ENCODE measurements around the gene ETV5. TPM values are rescaled to one million over a fixed set of nuclear protein-coding genes. Genes with fewer than 3 reads are reported as not detected.

The ETV5 gene
- polyA plus RNA-seq, 3 donors, result 0.07 to 1.2 (median 0.88) TPM

DNA sequence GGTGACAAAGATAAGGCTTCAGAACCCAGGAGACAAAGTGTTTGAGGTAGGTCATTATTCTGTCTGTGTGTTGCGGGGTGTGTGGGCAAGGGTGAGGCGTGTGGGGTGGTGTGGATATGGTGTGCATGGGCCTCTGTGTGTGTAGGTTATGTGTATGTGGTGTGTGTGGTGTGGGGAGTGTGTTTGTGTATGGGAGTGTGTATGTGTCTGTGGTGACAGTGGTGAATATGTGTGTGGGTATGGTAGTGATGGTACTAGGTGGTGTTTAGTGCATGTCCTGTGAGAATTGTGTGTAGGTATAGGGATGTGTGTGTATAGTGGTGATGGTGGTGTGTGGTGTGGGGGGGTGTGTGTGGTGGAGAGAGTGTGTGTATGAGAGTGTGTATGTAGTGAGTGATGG is 16.2 kb upstream of the ETV5 start:
- intact Hi-C loops (cut with micrococcal nuclease), result no loop called here
- Histone ChIP-seq H4K20me1 (ENCODE audit: insufficient read depth, low read length) (no peaks in the 10 kb centered on the region), H3K36me3 (replicated peaks in 1 of 2; ENCODE audit: control insufficient read depth in 1 of 2, insufficient read depth in 2 of 2, low read length in 2 of 2) (no peaks in the 10 kb centered on the region), H3K27ac (ENCODE audit: low read depth in 1 of 2, low read length in 2 of 2) (no peak overlapping the region), H3K9ac (ENCODE audit: insufficient read depth, low read length, poor library complexity, severe bottlenecking) (no peak overlapping the region), H3K27me3 (ENCODE audit: control insufficient read depth in 2 of 2, insufficient read depth in 2 of 2, low read length in 2 of 2) (no peaks in the 10 kb centered on the region), H3K4me1 (ENCODE audit: control insufficient read depth in 1 of 2, insufficient read depth in 2 of 2, low read length in 2 of 2) (no peaks in the 10 kb centered on the region), H3K9me3 (replicated peaks in 1 of 2; ENCODE audit: control insufficient read depth in 1 of 2, insufficient read depth in 1 of 2, low read length in 2 of 2) (no peaks in the 10 kb centered on the region), H3K79me2 (ENCODE audit: insufficient read depth, low read length) (no peaks in the 10 kb centered on the region), H3K4me3 (replicated peaks in 1 of 3; ENCODE audit: low read depth in 2 of 3, low read length in 3 of 3) (no peak overlapping the region), H2AFZ (ENCODE audit: insufficient read depth, low read depth, low read length, poor library complexity, severe bottlenecking) (no peak overlapping the region), H3K4me2 (replicated peaks; ENCODE audit: extremely low read depth, low read length, poor library complexity, severe bottlenecking) (no peak overlapping the region)
- H3K27ac Mint-ChIP-seq, result no peak overlapping the region
- H3K9me3 Mint-ChIP-seq, result peaks cover 0 to 1% (median 0%) of the 10 kb centered on the region in 7 donors
- H3K36me3 Mint-ChIP-seq, result peaks cover 0 to 7% of the 10 kb centered on the region in 2 donors
- no peak for TF ChIP-seq CTCF (IDR thresholded peaks at IDR 0.05)
- no peaks in the 10 kb centered on the region for H3K4me1 Mint-ChIP-seq
- WGBS (ENCODE audit: insufficient coverage), result 98% methylated on average over 2 of the region's 2 CpGs
- no peaks in the 10 kb centered on the region for H3K27me3 Mint-ChIP-seq (ENCODE audit: low read depth in 3 of 3)
- no peak for DNase-seq
- H3K4me3 Mint-ChIP-seq, result no peak overlapping the region

GRCh38 chr3:186124592-186124991 is 15.7 kb upstream of the ETV5 start:
- intact Hi-C loops (cut with micrococcal nuclease), result no loop called here
- H3K4me1 ChIP-seq (ENCODE audit: control insufficient read depth in 1 of 2, insufficient read depth in 2 of 2, low read length in 2 of 2), result no peaks in the 10 kb centered on the region
- H3K27ac Mint-ChIP-seq, result no peak overlapping the region
- H3K4me2 ChIP-seq (replicated peaks; ENCODE audit: extremely low read depth, low read length, poor library complexity, severe bottlenecking), result no peak overlapping the region
- H3K4me3 Mint-ChIP-seq, result no peak overlapping the region
- H3K9me3 Mint-ChIP-seq, result peaks cover 0 to 1% (median 0%) of the 10 kb centered on the region in 7 donors
- no peak for DNase-seq
- no peaks in the 10 kb centered on the region for H3K9me3 ChIP-seq (replicated peaks in 1 of 2; ENCODE audit: control insufficient read depth in 1 of 2, insufficient read depth in 1 of 2, low read length in 2 of 2)
- H3K79me2 ChIP-seq (ENCODE audit: insufficient read depth, low read length), result no peaks in the 10 kb centered on the region
- no peaks in the 10 kb centered on the region for H4K20me1 ChIP-seq (ENCODE audit: insufficient read depth, low read length)
- TF ChIP-seq CTCF (IDR thresholded peaks at IDR 0.05), result no peak
- H3K4me3 ChIP-seq (replicated peaks in 1 of 3; ENCODE audit: low read depth in 2 of 3, low read length in 3 of 3), result no peak overlapping the region
- no peaks in the 10 kb centered on the region for H3K36me3 ChIP-seq (replicated peaks in 1 of 2; ENCODE audit: control insufficient read depth in 1 of 2, insufficient read depth in 2 of 2, low read length in 2 of 2)
- H3K9ac ChIP-seq (ENCODE audit: insufficient read depth, low read length, poor library complexity, severe bottlenecking), result no peak overlapping the region
- no peak overlapping the region for H2AFZ ChIP-seq (ENCODE audit: insufficient read depth, low read depth, low read length, poor library complexity, severe bottlenecking)
- H3K27me3 Mint-ChIP-seq (ENCODE audit: low read depth in 3 of 3), result no peaks in the 10 kb centered on the region
- H3K36me3 Mint-ChIP-seq, result peaks cover 0 to 7% of the 10 kb centered on the region in 2 donors
- 96% methylated on average over 4 of the region's 5 CpGs for WGBS (ENCODE audit: insufficient coverage)
- peaks cover 0 to under 1% of the 10 kb centered on the region in 2 donors for H3K27me3 ChIP-seq (ENCODE audit: control insufficient read depth in 2 of 2, insufficient read depth in 2 of 2, low read length in 2 of 2)
- H3K27ac ChIP-seq (ENCODE audit: low read depth in 1 of 2, low read length in 2 of 2), result no peak overlapping the region
- H3K4me1 Mint-ChIP-seq, result no peaks in the 10 kb centered on the region

Measured in CD14-positive monocyte (primary cell).